ENCODE results near the gene TARBP1.
"Not testable (repeated sequence)": the region's sequence is repeated elsewhere in the genome, so short reads cannot be mapped to it uniquely, and the experiment has no call there.

- TF ChIP-seq CTCF (conservative IDR thresholded peaks at IDR 0.05; ENCODE audit: low read length); EZH2phosphoT487 (IDR thresholded peaks at IDR 0.05; ENCODE audit: borderline replicate concordance, low read depth, low read length): not testable (repeated sequence)
These were observed 122.2 kb downstream of the TARBP1 start for GRCh38 chr1:234356615-234357269.

All from OCI-LY7 (cell line).